Measurements from ENCODE around the gene NLRC5. TPM values are rescaled to one million over a fixed set of nuclear protein-coding genes. Genes with fewer than 3 reads are reported as not detected.
"Not testable (repeated sequence)": the region's sequence is repeated elsewhere in the genome, so short reads cannot be mapped to it uniquely, and the experiment has no call there.

Gene NLRC5
- total and polyA plus RNA-seq, 4 experiments from 2014 or later, result 41.6 to 457 (median 284) TPM

GRCh38 chr16:56970934-56971767 lies 18.2 kb upstream of the NLRC5 start:
- DNase-seq, result peak in 3 of 5 donors; percentile 28 to 67 (median 41)
- Histone ChIP-seq H3K4me1 (ENCODE audit: insufficient read depth, low read length) (peaks cover 26% of the 10 kb centered on the region), H3K27ac (ENCODE audit: low read depth, low read length) (no peak overlapping the region), H3K36me3 (ENCODE audit: insufficient read depth, low read length) (no peaks in the 10 kb centered on the region), H3K27me3 (ENCODE audit: insufficient read depth, low read length) (no peaks in the 10 kb centered on the region), H3K4me3 (ENCODE audit: low read length in 2 of 2) (no peak overlapping the region), H3K9me3 (ENCODE audit: control insufficient read depth in 1 of 2, low read length in 2 of 2) (no peaks in the 10 kb centered on the region)
- no peaks in the 10 kb centered on the region for H3K27me3 Mint-ChIP-seq
- POLR2A ChIA-PET (ENCODE audit: partially characterized antibody), result interaction anchor here (0.8 to 5.3 kb wide), 7 partner anchors 10 to 74 kb away, joined by 3 to 26 read pairs (median 3); partner anchors contain the start of genes HERPUD1 and NLRC5
- CTCF ChIA-PET (ENCODE audit: partially characterized antibody), result interaction anchor here (0.9 to 4.0 kb wide), 2 partner anchors 95 to 112 kb away, joined by 3 to 21 read pairs; no protein-coding TSS in a partner anchor
- peak overlapping the region; percentile 18 to 89 (median 73) for H3K27ac Mint-ChIP-seq
- H3K9me3 Mint-ChIP-seq, result no peaks in the 10 kb centered on the region
- no peaks in the 10 kb centered on the region for H3K36me3 Mint-ChIP-seq
- H3K4me1 Mint-ChIP-seq, result peaks cover 19 to 50% (median 30%) of the 10 kb centered on the region in 4 donors
- intact Hi-C loops (cut with micrococcal nuclease), result no loop called here
- H3K4me3 Mint-ChIP-seq, result peak overlapping the region in 2 of 8 donors; percentile 59

GRCh38 chr16:56971768-56972043 lies 17.7 kb upstream of the NLRC5 start:
- H3K4me1 ChIP-seq (ENCODE audit: insufficient read depth, low read length), result peaks cover 26% of the 10 kb centered on the region
- Mint-ChIP-seq H3K36me3 (no peaks in the 10 kb centered on the region), H3K4me3 (no peak overlapping the region), H3K9me3 (no peaks in the 10 kb centered on the region), H3K27me3 (no peaks in the 10 kb centered on the region), H3K4me1 (peaks cover 21 to 53% (median 32%) of the 10 kb centered on the region in 4 donors), H3K27ac (peak overlapping the region in 3 of 7 donors; percentile 35 to 86 (median 38))
- no peak for DNase-seq
- intact Hi-C loops (cut with micrococcal nuclease), result no loop called here
- no peaks in the 10 kb centered on the region for H3K36me3 ChIP-seq (ENCODE audit: insufficient read depth, low read length)
- H3K27me3 ChIP-seq (ENCODE audit: insufficient read depth, low read length), result no peaks in the 10 kb centered on the region
- CTCF ChIA-PET (ENCODE audit: partially characterized antibody), result interaction anchor here (2.9 kb wide), 1 partner anchor 7 kb away, joined by 19 read pairs; no protein-coding TSS in a partner anchor
- POLR2A ChIA-PET (ENCODE audit: partially characterized antibody), result interaction anchor here (0.8 to 5.3 kb wide), 6 partner anchors 9 to 51 kb away, joined by 3 to 26 read pairs (median 4); partner anchors contain the start of genes HERPUD1 and NLRC5
- no peaks in the 10 kb centered on the region for H3K9me3 ChIP-seq (ENCODE audit: control insufficient read depth in 1 of 2, low read length in 2 of 2)
- no peak overlapping the region for H3K27ac ChIP-seq (ENCODE audit: low read depth, low read length)
- H3K4me3 ChIP-seq (ENCODE audit: low read length in 2 of 2), result no peak overlapping the region

- no peak overlapping the region for H3K27ac ChIP-seq (ENCODE audit: low read depth, low read length)
- Mint-ChIP-seq H3K27me3 (no peaks in the 10 kb centered on the region), H3K27ac (no peak overlapping the region), H3K4me1 (peaks cover 21 to 53% (median 33%) of the 10 kb centered on the region in 4 donors), H3K36me3 (no peaks in the 10 kb centered on the region), H3K4me3 (no peak overlapping the region), H3K9me3 (no peaks in the 10 kb centered on the region)
- H3K36me3 ChIP-seq (ENCODE audit: insufficient read depth, low read length), result no peaks in the 10 kb centered on the region
- H3K4me3 ChIP-seq (ENCODE audit: low read length in 2 of 2), result no peak overlapping the region
- H3K9me3 ChIP-seq (ENCODE audit: control insufficient read depth in 1 of 2, low read length in 2 of 2), result no peaks in the 10 kb centered on the region
- peaks cover 26% of the 10 kb centered on the region for H3K4me1 ChIP-seq (ENCODE audit: insufficient read depth, low read length)
- no peaks in the 10 kb centered on the region for H3K27me3 ChIP-seq (ENCODE audit: insufficient read depth, low read length)
- ChIA-PET POLR2A (ENCODE audit: partially characterized antibody) (interaction anchor here (0.8 to 5.3 kb wide), 4 partner anchors 8 to 50 kb away, joined by 3 to 26 read pairs (median 4); partner anchors contain the start of gene NLRC5), CTCF (ENCODE audit: partially characterized antibody) (interaction anchor here (0.9 to 2.9 kb wide), 5 partner anchors 8 to 112 kb away, joined by 3 to 19 read pairs (median 3); no protein-coding TSS in a partner anchor)
- intact Hi-C loops (cut with micrococcal nuclease), result no loop called here
- no peak for DNase-seq
Measured at GRCh38 chr16:56972403-56973293, 16.7 kb upstream of the NLRC5 start.

GRCh38 chr16:56973294-56973689 lies 16.1 kb upstream of the NLRC5 start:
- Histone ChIP-seq H3K27ac (ENCODE audit: low read depth, low read length) (no peak overlapping the region), H3K4me3 (ENCODE audit: low read length in 2 of 2) (no peak overlapping the region), H3K9me3 (ENCODE audit: control insufficient read depth in 1 of 2, low read length in 2 of 2) (no peaks in the 10 kb centered on the region), H3K27me3 (ENCODE audit: insufficient read depth, low read length) (no peaks in the 10 kb centered on the region), H3K4me1 (ENCODE audit: insufficient read depth, low read length) (peaks cover 26% of the 10 kb centered on the region), H3K36me3 (ENCODE audit: insufficient read depth, low read length) (no peaks in the 10 kb centered on the region)
- H3K27ac Mint-ChIP-seq, result peak overlapping the region in 3 of 7 donors; percentile 11 to 70 (median 59)
- H3K36me3 Mint-ChIP-seq, result no peaks in the 10 kb centered on the region
- H3K27me3 Mint-ChIP-seq, result no peaks in the 10 kb centered on the region
- intact Hi-C loops (cut with micrococcal nuclease), result no loop called here
- ChIA-PET CTCF (ENCODE audit: partially characterized antibody) (interaction anchor here (1.1 to 2.9 kb wide), 3 partner anchors 9 to 94 kb away, joined by 3 to 19 read pairs (median 4); no protein-coding TSS in a partner anchor), POLR2A (ENCODE audit: partially characterized antibody) (interaction anchor here (1.3 to 5.3 kb wide), 3 partner anchors 8 to 50 kb away, joined by 4 to 26 read pairs (median 5); partner anchors contain the start of gene NLRC5)
- peaks cover 21 to 53% (median 33%) of the 10 kb centered on the region in 4 donors for H3K4me1 Mint-ChIP-seq
- DNase-seq, result no peak
- H3K4me3 Mint-ChIP-seq, result peak overlapping the region in 1 of 8 donors; percentile 42
- no peaks in the 10 kb centered on the region for H3K9me3 Mint-ChIP-seq

DNA sequence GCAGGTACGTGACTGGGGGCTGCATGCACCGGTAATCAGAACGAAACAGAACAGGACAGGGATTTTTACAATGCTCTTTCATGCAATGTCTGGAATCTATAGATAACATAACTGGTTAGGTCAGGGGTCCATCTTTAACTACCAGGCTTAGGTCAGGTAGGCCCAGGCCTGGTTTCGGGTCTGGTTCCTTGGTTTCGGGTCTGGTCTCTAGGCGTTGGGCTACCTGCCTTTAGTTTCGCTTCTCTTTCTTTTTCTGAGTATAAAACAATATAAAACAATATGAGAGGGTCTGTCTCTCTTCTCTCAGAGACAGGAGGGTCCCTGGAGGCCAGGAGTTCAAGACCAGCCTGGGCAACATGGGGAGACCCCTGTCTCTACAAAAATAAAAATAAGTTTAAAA lies 15.5 kb upstream of the NLRC5 start:
- ChIA-PET CTCF (ENCODE audit: partially characterized antibody) (interaction anchor here (2.9 kb wide), 1 partner anchor 10 kb away, joined by 19 read pairs; no protein-coding TSS in a partner anchor), POLR2A (ENCODE audit: partially characterized antibody) (interaction anchor here (1.0 to 5.3 kb wide), 3 partner anchors 9 to 14 kb away, joined by 3 to 26 read pairs (median 5); partner anchors contain the start of gene NLRC5)
- Mint-ChIP-seq H3K27ac (peak overlapping the region in 4 of 7 donors; percentile 0 to 59 (median 10)), H3K4me3 (peak overlapping the region in 1 of 8 donors; percentile 42), H3K4me1 (peaks cover 21 to 53% (median 33%) of the 10 kb centered on the region in 4 donors)
- intact Hi-C loops (cut with micrococcal nuclease); H3K36me3 ChIP-seq (ENCODE audit: insufficient read depth, low read length); H3K27me3 ChIP-seq (ENCODE audit: insufficient read depth, low read length); H3K27ac ChIP-seq (ENCODE audit: low read depth, low read length); H3K4me3 ChIP-seq (ENCODE audit: low read length in 2 of 2); DNase-seq; H3K27me3 Mint-ChIP-seq; H3K9me3 Mint-ChIP-seq; H3K9me3 ChIP-seq (ENCODE audit: control insufficient read depth in 1 of 2, low read length in 2 of 2); H3K36me3 Mint-ChIP-seq: not testable (repeated sequence)
- H3K4me1 ChIP-seq (ENCODE audit: insufficient read depth, low read length), result peaks cover 26% of the 10 kb centered on the region

DNA sequence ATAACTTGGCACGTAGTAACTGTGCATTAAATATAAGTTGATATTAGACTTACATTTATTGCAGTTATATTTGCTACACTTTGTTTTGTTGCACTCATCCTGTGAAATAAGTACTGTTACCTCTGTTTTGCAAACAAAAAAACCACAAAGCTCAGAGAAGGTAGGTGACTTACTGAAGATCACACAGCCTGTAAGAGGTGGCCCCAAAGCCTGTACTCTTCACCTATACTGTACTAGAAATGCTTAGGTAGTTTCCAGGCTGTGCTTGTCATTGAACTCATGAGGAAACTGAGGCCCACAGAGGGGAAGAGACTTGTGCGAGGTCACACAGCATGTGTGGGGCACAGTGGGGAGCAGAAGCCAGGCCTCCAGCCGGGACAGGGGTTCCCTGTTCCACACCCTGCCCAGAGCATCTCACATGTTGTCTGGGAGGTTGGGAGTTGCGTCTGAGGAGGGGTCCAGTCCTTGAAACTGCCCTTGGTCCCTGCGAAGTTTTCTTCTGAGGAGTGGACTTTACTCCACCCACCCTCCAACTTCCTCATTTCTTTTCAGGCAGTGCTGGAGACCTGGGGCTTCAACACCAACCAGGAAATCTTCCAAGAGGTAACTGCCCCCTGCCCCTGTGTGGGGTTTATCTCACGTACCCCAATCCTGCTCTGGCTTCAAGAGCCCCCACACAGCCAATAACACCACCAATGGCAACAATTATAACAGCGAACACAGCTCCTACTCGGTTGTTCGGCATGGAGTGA lies 14.6 kb upstream of the NLRC5 start:
- CTCF ChIA-PET (ENCODE audit: partially characterized antibody), result interaction anchor here (2.9 to 3.8 kb wide), 2 partner anchors 10 to 11 kb away, joined by 18 to 19 read pairs; no protein-coding TSS in a partner anchor
- Mint-ChIP-seq H3K4me3 (no peak overlapping the region), H3K36me3 (no peaks in the 10 kb centered on the region), H3K27ac (peak overlapping the region in 4 of 7 donors; percentile 30 to 70 (median 54)), H3K4me1 (peaks cover 21 to 53% (median 33%) of the 10 kb centered on the region in 4 donors), H3K9me3 (no peaks in the 10 kb centered on the region), H3K27me3 (no peaks in the 10 kb centered on the region)
- H3K4me3 ChIP-seq (ENCODE audit: low read length in 2 of 2), result no peak overlapping the region
- no peaks in the 10 kb centered on the region for H3K36me3 ChIP-seq (ENCODE audit: insufficient read depth, low read length)
- DNase-seq, result no peak
- POLR2A ChIA-PET (ENCODE audit: partially characterized antibody), result interaction anchor here (1.0 to 5.3 kb wide), 3 partner anchors 9 to 13 kb away, joined by 3 to 26 read pairs (median 5); partner anchors contain the start of gene NLRC5
- no peaks in the 10 kb centered on the region for H3K9me3 ChIP-seq (ENCODE audit: control insufficient read depth in 1 of 2, low read length in 2 of 2)
- intact Hi-C loops (cut with micrococcal nuclease), result no loop called here
- peaks cover 26% of the 10 kb centered on the region for H3K4me1 ChIP-seq (ENCODE audit: insufficient read depth, low read length)
- no peak overlapping the region for H3K27ac ChIP-seq (ENCODE audit: low read depth, low read length)
- H3K27me3 ChIP-seq (ENCODE audit: insufficient read depth, low read length), result no peaks in the 10 kb centered on the region

Data from CD4-positive, alpha-beta memory T cell (primary cell).